NT2/D1 (cell line): ENCODE measurements around the gene MZF1.

ENCODE experiments used
- DNase-seq: peaks from one replicate; pipeline ENCODE4 v3.0.0-alpha.2; 2011; ENCODE audit warnings: low read depth, low spot score
- H3K27me3 ChIP-seq: 2 replicates; pipeline ENCODE4 v1.6.0; 2011; ENCODE audit warnings: mild to moderate bottlenecking; ENCODE audit not compliant: insufficient read length, insufficient read depth
- H3K36me3 ChIP-seq: 2 replicates; pipeline ENCODE4 v1.6.1; 2011; ENCODE audit warnings: mild to moderate bottlenecking, low read length, mixed read lengths; ENCODE audit not compliant: insufficient read depth, insufficient read length
- H3K4me1 ChIP-seq: 2 replicates; pipeline ENCODE4 v1.5.1; 2011; ENCODE audit not compliant: insufficient read depth, insufficient read length
- H3K4me3 ChIP-seq: 2 replicates; pipeline ENCODE4 v1.5.1; 2011; ENCODE audit warnings: low read depth; ENCODE audit not compliant: insufficient read length
- H3K9ac ChIP-seq: 2 replicates; pipeline ENCODE4 v1.6.0; 2011; ENCODE audit warnings: low read depth; ENCODE audit not compliant: insufficient read length
- H3K9me3 ChIP-seq: 2 replicates; pipeline ENCODE4 v1.5.1; 2011; ENCODE audit warnings: mild to moderate bottlenecking, low read length; ENCODE audit not compliant: insufficient read depth
- SUZ12 ChIP-seq: IDR thresholded peaks from 2 replicates; pipeline ENCODE4 v1.6.1; 2011; ENCODE audit not compliant: insufficient read length, insufficient read depth; ENCODE audit errors: extremely low read depth
- YY1 ChIP-seq: IDR thresholded peaks from 2 replicates; pipeline ENCODE4 v1.6.1; 2011; ENCODE audit not compliant: insufficient read length, insufficient read depth
- ZNF274 ChIP-seq: IDR thresholded peaks from 2 replicates; pipeline ENCODE4 v1.6.1; 2011; ENCODE audit warnings: mild to moderate bottlenecking, low read depth, low read length

MZF1 gene

DNA sequence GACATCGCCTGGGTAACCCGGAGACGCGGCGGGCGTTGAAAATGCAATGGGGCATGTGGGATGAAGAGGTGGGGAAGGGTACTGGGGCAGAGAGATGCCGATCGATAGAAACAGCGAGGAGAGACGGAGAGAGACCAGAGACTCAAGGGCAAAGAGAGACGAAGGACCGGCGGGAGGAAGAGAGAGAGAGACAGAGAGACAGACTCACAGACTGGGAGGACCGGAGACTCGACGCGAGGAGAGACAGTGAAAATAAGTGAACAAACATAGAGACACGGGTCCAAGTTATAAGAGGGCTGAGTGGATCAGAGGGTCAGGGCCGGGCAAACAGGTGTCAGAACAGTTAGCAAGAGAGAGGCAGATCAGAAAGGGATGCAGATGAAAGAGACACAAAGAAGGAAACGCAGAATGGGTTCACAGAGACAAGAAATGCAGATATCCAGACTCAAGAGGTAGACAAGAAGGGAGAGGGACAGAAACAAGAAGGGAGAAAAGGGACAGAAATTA is 576 bp upstream of the MZF1 start:
- peak overlapping the region; percentile 84 for H3K9ac ChIP-seq
- H3K9me3 ChIP-seq = no peaks in the 10 kb centered on the region
- H3K4me3 ChIP-seq = peak overlapping the region; percentile 76
- peaks cover 5% of the 10 kb centered on the region for H3K4me1 ChIP-seq
- H3K27me3 ChIP-seq = peaks cover 2% of the 10 kb centered on the region
- H3K36me3 ChIP-seq = peaks cover 35% of the 10 kb centered on the region
- no peak for TF ChIP-seq YY1
- no peak for TF ChIP-seq ZNF274
- no peak for TF ChIP-seq SUZ12
- DNase-seq = no peak

DNA sequence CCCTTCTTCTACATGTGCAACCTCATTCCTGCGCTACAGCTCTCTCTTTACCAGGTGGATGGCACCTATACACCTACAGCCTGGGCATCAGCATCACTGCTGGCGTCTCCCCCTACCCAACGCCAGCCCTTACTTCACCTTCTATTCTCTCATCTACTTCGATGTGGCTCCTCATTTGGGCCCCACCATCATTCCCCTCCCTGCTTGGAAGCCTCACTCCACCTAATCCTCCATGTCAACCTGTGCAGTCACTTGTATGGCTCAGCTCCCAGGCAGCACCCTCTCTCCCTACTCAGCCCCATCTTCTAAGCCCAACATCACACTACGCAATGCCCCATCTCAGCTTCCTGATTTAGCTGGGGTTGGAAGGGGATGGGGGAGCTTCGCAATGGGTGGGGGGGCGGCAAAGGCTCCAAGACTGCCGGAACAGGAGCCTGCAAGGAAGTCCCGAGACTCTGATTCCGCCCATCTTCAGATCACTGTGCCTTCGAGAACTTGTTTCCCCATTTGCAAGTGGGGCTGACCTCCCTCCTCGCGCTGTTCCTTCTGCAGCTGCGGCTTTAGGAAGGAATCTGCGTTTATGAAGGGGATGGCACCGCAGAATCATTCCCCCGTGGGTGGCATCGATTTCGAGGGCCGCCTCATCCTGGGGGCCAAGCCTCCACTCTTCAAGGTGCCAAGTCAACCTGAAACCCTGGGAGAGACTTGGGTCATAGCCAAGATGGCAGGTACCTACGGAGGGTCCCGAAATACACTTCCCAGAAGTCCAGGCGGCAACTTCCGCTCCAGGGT is 913 bp downstream of the MZF1 start:
- Histone ChIP-seq H3K27me3 (peaks cover 2% of the 10 kb centered on the region), H3K4me3 (peak overlapping the region; percentile 76), H3K9ac (peak overlapping the region; percentile 84), H3K9me3 (no peaks in the 10 kb centered on the region), H3K36me3 (peaks cover 39% of the 10 kb centered on the region), H3K4me1 (peaks cover 5% of the 10 kb centered on the region)
- peak; percentile 52 for TF ChIP-seq YY1
- TF ChIP-seq ZNF274 = no peak
- DNase-seq = no peak

DNA sequence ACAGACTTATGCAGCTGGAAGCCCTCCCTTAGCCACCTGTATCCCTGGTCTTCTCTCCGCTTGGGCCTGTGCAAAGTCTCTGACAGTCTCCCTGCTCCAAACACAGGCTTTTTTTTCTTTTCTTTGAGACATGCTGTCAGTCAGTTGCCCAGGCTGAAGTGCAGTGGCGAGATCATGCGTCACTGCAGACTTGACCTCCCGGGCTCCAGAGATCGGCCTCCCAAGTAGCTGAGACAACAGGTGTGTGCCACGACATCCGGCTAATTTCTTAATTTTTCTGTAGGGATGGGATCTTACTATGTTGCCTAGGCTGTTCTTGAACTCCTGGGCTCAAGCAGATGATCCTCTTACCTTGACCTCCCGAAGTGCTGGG is 1.6 kb downstream of the MZF1 start:
- TF ChIP-seq YY1 (no peak), SUZ12 (no peak), ZNF274 (no peak)
- Histone ChIP-seq H3K4me3 (no peak overlapping the region), H3K27me3 (peaks cover 2% of the 10 kb centered on the region), H3K4me1 (peaks cover 5% of the 10 kb centered on the region), H3K36me3 (peaks cover 41% of the 10 kb centered on the region), H3K9me3 (no peaks in the 10 kb centered on the region), H3K9ac (peak overlapping the region; percentile 44)
- DNase-seq = no peak

DNA sequence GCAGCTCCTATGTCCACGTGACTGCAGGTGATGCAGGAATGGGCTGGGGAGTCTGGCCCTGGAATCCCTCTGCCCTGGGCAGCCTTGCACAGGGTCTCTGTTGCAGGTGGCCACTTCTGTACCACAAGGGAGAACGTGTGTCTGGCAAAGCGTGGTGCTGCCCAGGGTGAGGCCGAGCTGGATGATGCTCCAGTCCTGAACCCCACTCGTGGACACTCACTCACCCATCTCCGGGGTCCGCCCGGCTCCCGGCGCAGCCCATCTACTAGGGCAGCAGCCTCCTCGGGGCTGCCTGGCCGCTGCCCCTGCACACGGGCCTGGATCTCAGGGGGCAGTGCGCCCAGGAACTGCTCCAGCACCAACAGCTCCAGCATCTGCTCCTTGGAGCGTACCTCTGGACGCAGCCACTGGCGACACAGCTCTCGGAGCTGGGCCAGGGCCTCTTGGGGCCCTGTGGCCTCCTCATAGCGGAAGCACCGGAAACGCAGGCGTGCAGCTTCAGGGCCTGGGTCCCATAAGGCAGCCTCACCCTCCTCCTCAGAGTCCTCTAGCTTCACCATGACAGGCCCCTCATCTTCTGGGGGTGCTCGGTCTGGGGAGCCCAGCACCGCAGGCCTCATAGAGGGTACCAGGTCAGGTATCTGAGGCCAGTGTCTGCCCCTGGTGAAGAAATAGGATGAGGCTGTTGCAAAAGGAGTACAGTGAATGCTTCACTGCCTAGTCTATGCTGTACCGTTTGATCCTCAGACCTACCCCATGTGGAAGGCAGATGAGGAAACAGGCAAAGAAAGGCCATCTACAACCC is 2.2 kb downstream of the MZF1 start:
- no peak for DNase-seq
- Histone ChIP-seq H3K27me3 (peaks cover 2% of the 10 kb centered on the region), H3K4me1 (peaks cover 5% of the 10 kb centered on the region), H3K4me3 (no peak overlapping the region), H3K9me3 (no peaks in the 10 kb centered on the region), H3K9ac (peak overlapping the region; percentile 44), H3K36me3 (peaks cover 41% of the 10 kb centered on the region)
- no peak for TF ChIP-seq SUZ12
- TF ChIP-seq YY1 = no peak
- no peak for TF ChIP-seq ZNF274

DNA sequence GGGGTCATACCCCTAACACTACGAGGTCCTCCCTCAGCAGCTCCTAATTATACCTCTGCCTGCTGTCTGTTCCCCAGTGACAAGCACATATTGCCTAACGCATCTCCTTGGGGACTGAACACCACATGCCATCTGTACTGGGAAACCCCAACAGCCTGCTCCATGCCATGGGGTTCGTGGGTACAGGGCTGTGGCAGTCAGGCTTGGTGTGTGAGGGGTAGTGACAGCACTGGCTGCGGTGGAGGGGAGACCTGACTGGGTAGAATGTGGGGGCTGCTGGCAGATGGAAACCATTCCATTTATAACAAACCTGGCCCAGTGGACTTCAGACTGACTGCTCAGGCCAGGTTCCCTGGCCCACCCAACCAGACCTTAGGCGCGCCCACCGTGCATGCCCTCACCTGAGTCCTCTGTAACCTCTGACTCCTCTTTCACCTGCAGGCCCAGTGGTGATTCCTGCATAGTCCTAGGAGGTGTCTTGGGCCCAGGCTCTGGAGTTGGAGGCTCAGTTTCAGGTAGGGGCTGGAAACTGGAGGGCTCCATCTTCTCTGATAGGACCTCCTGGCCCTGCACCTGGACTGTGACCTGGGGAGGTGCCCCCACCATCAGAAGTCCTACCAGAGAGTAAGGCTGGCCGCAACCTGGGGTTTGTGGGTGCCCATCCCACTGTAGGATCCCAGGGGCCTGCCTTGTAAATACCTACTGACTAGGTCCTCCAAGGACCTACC is 3.0 kb downstream of the MZF1 start:
- no peak for DNase-seq
- H3K9me3 ChIP-seq = no peaks in the 10 kb centered on the region
- H3K4me3 ChIP-seq = no peak overlapping the region
- peaks cover 2% of the 10 kb centered on the region for H3K27me3 ChIP-seq
- peaks cover 5% of the 10 kb centered on the region for H3K4me1 ChIP-seq
- H3K36me3 ChIP-seq = peaks cover 41% of the 10 kb centered on the region
- TF ChIP-seq ZNF274 = no peak
- no peak for TF ChIP-seq SUZ12
- TF ChIP-seq YY1 = no peak
- H3K9ac ChIP-seq = no peak overlapping the region

DNA sequence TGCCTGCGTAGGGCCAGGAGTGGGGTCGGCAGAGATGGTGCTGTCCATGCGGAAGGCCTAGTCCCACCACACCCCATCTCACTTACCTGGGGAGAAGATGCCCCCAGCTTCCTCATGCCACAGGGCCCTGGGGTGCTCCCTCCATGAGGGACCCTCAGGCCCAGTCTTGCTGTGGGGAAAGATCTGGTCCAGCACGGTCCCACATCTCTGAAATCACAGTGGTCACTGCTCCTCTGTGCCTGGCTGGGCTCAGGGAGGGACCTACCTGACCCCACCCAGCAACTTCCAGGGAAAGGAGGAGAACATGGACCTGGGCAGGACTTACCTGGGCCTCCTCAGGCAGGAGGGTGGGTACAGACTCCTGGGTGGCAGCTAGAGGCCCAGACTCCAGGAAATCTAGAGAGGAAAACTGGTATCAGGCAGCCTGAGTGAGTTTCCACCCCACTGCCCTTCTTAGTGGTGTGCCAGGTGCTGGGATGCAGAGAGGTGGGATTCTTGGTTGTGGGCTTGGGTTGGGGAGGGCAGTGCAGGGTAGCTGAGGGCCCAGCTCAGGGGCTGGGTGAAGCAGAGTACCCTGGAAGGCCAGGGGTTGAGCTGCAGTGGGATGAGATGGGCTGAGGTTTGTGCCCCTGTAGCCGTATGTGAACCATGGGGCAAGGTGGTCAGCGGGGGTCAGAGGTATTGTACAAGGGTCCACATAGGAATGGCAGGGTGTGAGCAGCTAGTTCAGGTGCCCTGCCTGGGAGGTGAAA is 3.8 kb downstream of the MZF1 start:
- peaks cover 41% of the 10 kb centered on the region for H3K36me3 ChIP-seq
- H3K27me3 ChIP-seq = peaks cover 2% of the 10 kb centered on the region
- no peaks in the 10 kb centered on the region for H3K9me3 ChIP-seq
- H3K4me1 ChIP-seq = peaks cover 5% of the 10 kb centered on the region
- no peak for DNase-seq
- TF ChIP-seq SUZ12 (no peak), YY1 (no peak), ZNF274 (no peak)
- H3K9ac ChIP-seq = no peak overlapping the region
- H3K4me3 ChIP-seq = no peak overlapping the region
